DOHH2 (cell line): Measurements from ENCODE around the gene HSPA4.
"Not testable (repeated sequence)": the region's sequence is repeated elsewhere in the genome, so short reads cannot be mapped to it uniquely, and the experiment has no call there.

Experiments
- CTCF ChIP-seq: fragments of 200-600 bp; sonication (generic); IDR thresholded peaks from one replicate; pipeline ENCODE4 v1.5.1; 2014; ENCODE audit warnings: antibody characterized with exemption, mild to moderate bottlenecking, low read depth, low read length; ENCODE audit not compliant: poor library complexity, severe bottlenecking
- EZH2phosphoT487 ChIP-seq: fragments of 200-600 bp; sonication (generic); IDR thresholded peaks from 2 replicates; pipeline ENCODE4 v1.6.1; 2017; ENCODE audit warnings: borderline replicate concordance, mild to moderate bottlenecking, antibody characterized with exemption, low read length, moderate library complexity, mixed read lengths

- not testable (repeated sequence) for TF ChIP-seq CTCF, EZH2phosphoT487
Observed at GRCh38 chr5:133019471-133019870, 32.3 kb upstream of the HSPA4 start.
